ENCODE results near the gene FRMD1. TPM values are rescaled to one million over a fixed set of nuclear protein-coding genes. Genes with fewer than 3 reads are reported as not detected.

The FRMD1 gene
- total RNA-seq, 1 experiment from 2014 or later: not detected

DNA sequence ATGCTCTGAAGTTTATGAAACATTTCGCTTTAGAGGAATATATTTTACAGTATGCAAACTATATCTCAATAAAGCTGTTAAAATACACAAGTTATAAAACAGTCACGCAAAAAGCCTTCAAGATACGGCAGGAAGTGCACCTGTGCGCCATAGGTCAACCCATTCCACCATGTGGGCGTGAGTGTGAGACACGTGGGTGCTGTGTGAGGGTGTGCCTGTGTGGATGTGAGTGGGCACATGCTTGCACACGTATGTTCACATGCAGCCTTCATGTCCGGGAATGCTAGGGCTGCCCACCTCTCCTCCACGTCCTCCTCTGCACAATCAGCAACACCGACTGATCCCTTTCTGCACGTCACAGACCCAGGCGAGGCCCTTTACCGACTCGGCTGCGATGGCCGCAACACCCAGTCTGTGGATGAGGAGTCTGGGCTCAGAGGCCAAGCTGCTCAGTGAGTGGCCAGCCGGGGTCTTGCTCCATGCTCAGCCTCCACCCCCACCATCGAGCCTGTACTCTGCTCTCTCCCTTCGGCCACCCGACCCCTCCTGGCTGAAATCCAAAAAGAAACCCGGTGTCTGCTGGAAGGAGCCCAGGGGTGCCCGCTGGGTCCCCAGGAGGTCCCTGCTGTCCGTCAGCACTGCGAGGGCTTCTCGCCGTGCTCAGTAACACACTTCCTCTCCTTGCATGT, 3.0 kb upstream of the FRMD1 start:
- ChIA-PET CTCF (no interaction called here), RAD21 (ENCODE audit: low non-redundant PET in 1 of 2, low total read pairs in 2 of 2, uncharacterized antibody in 2 of 2, unreplicated experiment in 2 of 2) (no interaction called here), POLR2A (no interaction called here)
- Histone ChIP-seq H3K9me2 (ENCODE audit: insufficient read depth) (no peaks in the 10 kb centered on the region), H3K9me3 (ENCODE audit: control insufficient read depth in 1 of 2, insufficient read depth in 1 of 2, low read depth in 1 of 2, low read length in 2 of 2) (no peaks in the 10 kb centered on the region), H4K20me1 (ENCODE audit: insufficient read depth) (no peaks in the 10 kb centered on the region), H3K4me1 (ENCODE audit: control insufficient read depth in 1 of 2, insufficient read depth in 2 of 2, low read length in 2 of 2) (peaks cover 0 to 4% of the 10 kb centered on the region in 2 experiments; a peak in 1 of 4 replicates), H3K79me2 (ENCODE audit: insufficient read depth, low read length) (no peaks in the 10 kb centered on the region), H3K27ac (ENCODE audit: low read depth, low read length) (no peak overlapping the region), H3K9ac (ENCODE audit: low read length) (no peak overlapping the region), H3K36me3 (ENCODE audit: control insufficient read depth in 1 of 2, insufficient read depth in 2 of 2, low read length in 2 of 2) (no peaks in the 10 kb centered on the region), H2AFZ (ENCODE audit: low read depth, low read length, poor library complexity, severe bottlenecking) (no peak overlapping the region), H3K4me3 (replicated peaks in 1 of 2; ENCODE audit: low read depth in 1 of 2, low read length in 2 of 2) (no peak overlapping the region), H3K27me3 (ENCODE audit: insufficient read depth, low read length) (peaks cover 7% of the 10 kb centered on the region; the same call in 1 of the 2 replicates), H3K4me2 (ENCODE audit: low read length) (no peak overlapping the region)
- DNase-seq (ENCODE audit: low read depth, low spot score) (no peak), ATAC-seq (no peak)
- no peak for TF ChIP-seq RAD21 (IDR thresholded peaks at IDR 0.05; ENCODE audit: low read depth)
- TF ChIP-seq, protein P1, sequence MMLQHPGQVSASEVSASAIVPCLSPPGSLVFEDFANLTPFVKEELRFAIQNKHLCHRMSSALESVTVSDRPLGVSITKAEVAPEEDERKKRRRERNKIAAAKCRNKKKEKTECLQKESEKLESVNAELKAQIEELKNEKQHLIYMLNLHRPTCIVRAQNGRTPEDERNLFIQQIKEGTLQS (IDR thresholded peaks at IDR 0.05): no peak
- TF ChIP-seq ELF1 (IDR thresholded peaks at IDR 0.05; ENCODE audit: borderline replicate concordance, low read depth): no peak
- no peak for TF ChIP-seq ZNF274 (IDR thresholded peaks at IDR 0.05; ENCODE audit: low read depth, low read length)
- no peak for TF ChIP-seq YY1 (IDR thresholded peaks at IDR 0.05; ENCODE audit: extremely low read depth, insufficient replicate concordance, low read depth, low read length)
- no peak for TF ChIP-seq EZH2phosphoT487 (IDR thresholded peaks at IDR 0.05; ENCODE audit: borderline replicate concordance)
- TF ChIP-seq JUND (IDR thresholded peaks at IDR 0.05): no peak
- TF ChIP-seq, protein P2, sequence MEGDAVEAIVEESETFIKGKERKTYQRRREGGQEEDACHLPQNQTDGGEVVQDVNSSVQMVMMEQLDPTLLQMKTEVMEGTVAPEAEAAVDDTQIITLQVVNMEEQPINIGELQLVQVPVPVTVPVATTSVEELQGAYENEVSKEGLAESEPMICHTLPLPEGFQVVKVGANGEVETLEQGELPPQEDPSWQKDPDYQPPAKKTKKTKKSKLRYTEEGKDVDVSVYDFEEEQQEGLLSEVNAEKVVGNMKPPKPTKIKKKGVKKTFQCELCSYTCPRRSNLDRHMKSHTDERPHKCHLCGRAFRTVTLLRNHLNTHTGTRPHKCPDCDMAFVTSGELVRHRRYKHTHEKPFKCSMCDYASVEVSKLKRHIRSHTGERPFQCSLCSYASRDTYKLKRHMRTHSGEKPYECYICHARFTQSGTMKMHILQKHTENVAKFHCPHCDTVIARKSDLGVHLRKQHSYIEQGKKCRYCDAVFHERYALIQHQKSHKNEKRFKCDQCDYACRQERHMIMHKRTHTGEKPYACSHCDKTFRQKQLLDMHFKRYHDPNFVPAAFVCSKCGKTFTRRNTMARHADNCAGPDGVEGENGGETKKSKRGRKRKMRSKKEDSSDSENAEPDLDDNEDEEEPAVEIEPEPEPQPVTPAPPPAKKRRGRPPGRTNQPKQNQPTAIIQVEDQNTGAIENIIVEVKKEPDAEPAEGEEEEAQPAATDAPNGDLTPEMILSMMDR (IDR thresholded peaks at IDR 0.05 in 2 of 3, conservative IDR thresholded peaks at IDR 0.05 in 1 of 3; ENCODE audit: borderline replicate concordance in 1 of 3, insufficient read depth in 1 of 3, low read depth in 2 of 3, low read length in 2 of 3): no peak
- TF ChIP-seq FOSL1 (IDR thresholded peaks at IDR 0.05; ENCODE audit: low read depth): no peak
- TF ChIP-seq SP1 (IDR thresholded peaks at IDR 0.05; ENCODE audit: low read depth): no peak
- intact Hi-C loops (cut with micrococcal nuclease): no loop called here
- BruUV-seq (replicated peaks): no TSS peak

Measured in HCT116 (cell line).